ENCODE results near the gene KRT16. TPM values are rescaled to one million over a fixed set of nuclear protein-coding genes. Genes with fewer than 3 reads are reported as not detected.
"Not testable (repeated sequence)": the region's sequence is repeated elsewhere in the genome, so short reads cannot be mapped to it uniquely, and the experiment has no call there.

KRT16 gene
- total RNA-seq, 1 experiment from 2014 or later, result 0.08 TPM

- Histone ChIP-seq H3K27ac (no peak overlapping the region), H3K27me3 (no peaks in the 10 kb centered on the region), H3K36me3 (no peaks in the 10 kb centered on the region), H3K9me3 (replicated peaks) (no peaks in the 10 kb centered on the region), H3K4me3 (no peak overlapping the region), H3K4me1 (peaks cover 6% of the 10 kb centered on the region)
- peak in 1 of 2 experiments; percentile 55 for DNase-seq
Observed at GRCh38 chr17:41593306-41593981, 19.1 kb downstream of the KRT16 start.

- H3K9me3 ChIP-seq (replicated peaks), result no peaks in the 10 kb centered on the region
- H3K4me3 ChIP-seq, result no peak overlapping the region
- H3K4me1 ChIP-seq, result peaks cover 6% of the 10 kb centered on the region
- H3K27me3 ChIP-seq, result no peaks in the 10 kb centered on the region
- no peaks in the 10 kb centered on the region for H3K36me3 ChIP-seq
- DNase-seq, result peak in 1 of 2 experiments; percentile 22
- H3K27ac ChIP-seq, result no peak overlapping the region
Observed at GRCh38 chr17:41592601-41593305, 19.8 kb downstream of the KRT16 start.

- H3K9me3 ChIP-seq (replicated peaks), result no peaks in the 10 kb centered on the region
- DNase-seq, result no peak
- no peaks in the 10 kb centered on the region for H3K27me3 ChIP-seq
- H3K4me3 ChIP-seq, result no peak overlapping the region
- H3K4me1 ChIP-seq, result peaks cover 6% of the 10 kb centered on the region
- H3K27ac ChIP-seq, result no peak overlapping the region
- no peaks in the 10 kb centered on the region for H3K36me3 ChIP-seq
Observed at GRCh38 chr17:41589301-41589700, 23.3 kb downstream of the KRT16 start.

- Histone ChIP-seq H3K4me1 (no peaks in the 10 kb centered on the region), H3K36me3 (no peaks in the 10 kb centered on the region), H3K4me3 (no peak overlapping the region), H3K27ac (no peak overlapping the region), H3K9me3 (replicated peaks) (no peaks in the 10 kb centered on the region), H3K27me3 (no peaks in the 10 kb centered on the region)
- no peak for DNase-seq
Observed at GRCh38 chr17:41588126-41588810, 24.3 kb downstream of the KRT16 start.

- H3K9me3 ChIP-seq (replicated peaks), result no peaks in the 10 kb centered on the region
- H3K27ac ChIP-seq, result no peak within 1 kb of the TSS
- H3K4me3 ChIP-seq, result no peak within 1 kb of the TSS
- DNase-seq, result no peak
- no peaks in the 10 kb centered on the region for H3K4me1 ChIP-seq
- no peaks in the 10 kb centered on the region for H3K27me3 ChIP-seq
- no peaks in the 10 kb centered on the region for H3K36me3 ChIP-seq
Observed at GRCh38 chr17:41586863-41587495, 25.6 kb downstream of the KRT16 start, which contains the start of gene KRT14. Gene KRT14, minus strand, starts transcription at chr17:41586895. Its CDS starts 61 bp downstream, at chr17:41586834.

- H3K27me3 ChIP-seq, result no peaks in the 10 kb centered on the region
- no peak overlapping the region for H3K4me3 ChIP-seq
- no peak for DNase-seq
- H3K27ac ChIP-seq, result no peak overlapping the region
- no peaks in the 10 kb centered on the region for H3K9me3 ChIP-seq (replicated peaks)
- H3K36me3 ChIP-seq, result no peaks in the 10 kb centered on the region
- H3K4me1 ChIP-seq, result no peaks in the 10 kb centered on the region
Observed at GRCh38 chr17:41585301-41586056, 27.1 kb downstream of the KRT16 start.

- not testable (repeated sequence) for H3K36me3 ChIP-seq; DNase-seq; H3K27me3 ChIP-seq; H3K4me1 ChIP-seq; H3K27ac ChIP-seq; H3K4me3 ChIP-seq; H3K9me3 ChIP-seq (replicated peaks)
Observed at GRCh38 chr17:41584331-41584927, 28.1 kb downstream of the KRT16 start.

GRCh38 chr17:41583137-41584127 is 29.1 kb downstream of the KRT16 start:
- no peak overlapping the region for H3K27ac ChIP-seq
- H3K27me3 ChIP-seq, result no peaks in the 10 kb centered on the region
- no peaks in the 10 kb centered on the region for H3K36me3 ChIP-seq
- H3K4me1 ChIP-seq, result peaks cover 2% of the 10 kb centered on the region; the same call in 1 of the 2 replicates
- H3K9me3 ChIP-seq (replicated peaks), result no peaks in the 10 kb centered on the region
- H3K4me3 ChIP-seq, result no peak overlapping the region
- DNase-seq, result no peak

GRCh38 chr17:41582061-41582968 is 30.3 kb downstream of the KRT16 start:
- not testable (repeated sequence) for H3K4me1 ChIP-seq; H3K36me3 ChIP-seq; DNase-seq; H3K27me3 ChIP-seq; H3K9me3 ChIP-seq (replicated peaks); H3K27ac ChIP-seq; H3K4me3 ChIP-seq

- Histone ChIP-seq H3K9me3 (replicated peaks) (no peaks in the 10 kb centered on the region), H3K27me3 (no peaks in the 10 kb centered on the region), H3K4me1 (peaks cover 2% of the 10 kb centered on the region; the same call in 1 of the 2 replicates), H3K36me3 (no peaks in the 10 kb centered on the region), H3K27ac (no peak overlapping the region), H3K4me3 (no peak overlapping the region)
- no peak for DNase-seq
Observed at GRCh38 chr17:41581366-41582060, 31.1 kb downstream of the KRT16 start.

GRCh38 chr17:41580687-41581365 is 31.7 kb downstream of the KRT16 start:
- no peaks in the 10 kb centered on the region for H3K27me3 ChIP-seq
- H3K27ac ChIP-seq, result no peak overlapping the region
- no peaks in the 10 kb centered on the region for H3K9me3 ChIP-seq (replicated peaks)
- no peak for DNase-seq
- no peaks in the 10 kb centered on the region for H3K36me3 ChIP-seq
- peaks cover 2% of the 10 kb centered on the region; the same call in 1 of the 2 replicates for H3K4me1 ChIP-seq
- H3K4me3 ChIP-seq, result no peak overlapping the region

Measured in SJCRH30 (cell line).